ENCODE measurements around the gene SPRED1. TPM values are rescaled to one million over a fixed set of nuclear protein-coding genes. Genes with fewer than 3 reads are reported as not detected.

The SPRED1 gene
- total RNA-seq (10 to 100 TPM in 5 of 9 donors, 1 to 10 TPM in 4; 6.1 to 34.8 (median 10.9) TPM), polyA plus RNA-seq (1 to 10 TPM; 3.3 to 5.6 TPM)
- long read RNA-seq, donor 1, full-length matches to known transcripts, result 11 of 14 reads
- long read RNA-seq, donor 1, partial matches to known transcripts, result 1 of 14 reads
- long read RNA-seq, donor 1, other reads (novel, unspliced or antisense), result 2 of 14 reads
- long read RNA-seq, donor 2, partial matches to known transcripts, result 0 of 2 reads
- long read RNA-seq, donor 2, other reads (novel, unspliced or antisense), result 2 of 2 reads
- long read RNA-seq, donor 3, full-length matches to known transcripts, result 16 of 17 reads
- long read RNA-seq, donor 3, partial matches to known transcripts, result 0 of 17 reads
- long read RNA-seq, donor 3, other reads (novel, unspliced or antisense), result 1 of 17 reads

- peak; percentile 86 to 90 (median 86) for DNase-seq
- ATAC-seq, result peak; percentile 29 to 83 (median 71)
- WGBS, 4 donors, result 0 to 1% (median 1%) methylated on average over 32 to 75 of the region's 75 CpGs
- H3K4me3 ChIP-seq, result peak within 1 kb of the TSS; percentile 78 to 97 (median 85)
- H3K36me3 ChIP-seq, result no peaks in the 10 kb centered on the region
- no peaks in the 10 kb centered on the region for H3K27me3 ChIP-seq
- TF ChIP-seq CTCF (IDR thresholded peaks at IDR 0.05) (no peak), POLR2A (IDR thresholded peaks at IDR 0.05) (no peak)
- intact Hi-C loops (cut with DNase I), result loop anchor here (2.0 to 10.0 kb wide), 15 partner anchors 45 to 250 kb away; no protein-coding TSS in a partner anchor
- peak within 1 kb of the TSS; percentile 96 to 100 (median 99) for H3K27ac ChIP-seq
- H3K9me3 ChIP-seq, result no peaks in the 10 kb centered on the region
- H3K4me1 ChIP-seq, result peaks cover 0 to 41% (median 32%) of the 10 kb centered on the region in 12 donors
Observed at GRCh38 chr15:38252481-38253350, at the start of gene SPRED1. SPRED1 (plus strand) TSS chr15:38252836; CDS start chr15:38253186, 350 bp downstream.

- H3K27ac ChIP-seq, result no peak overlapping the region
- H3K36me3 ChIP-seq, result no peaks in the 10 kb centered on the region
- H3K27me3 ChIP-seq, result no peaks in the 10 kb centered on the region
- intact Hi-C loops (cut with DNase I), result loop anchor here in 2 of 10 donors (5.0 kb wide), 2 partner anchors 47 to 133 kb away; partner anchors contain the start of gene SPRED1 (in 1 of the 2)
- H3K4me3 ChIP-seq, result no peak overlapping the region
- peaks cover 0 to 45% (median 22%) of the 10 kb centered on the region in 12 donors for H3K4me1 ChIP-seq
- WGBS, 4 donors, result 61 to 73% (median 71%) methylated on average over 3 of the region's 3 CpGs
- no peak for ATAC-seq
- no peaks in the 10 kb centered on the region for H3K9me3 ChIP-seq
- TF ChIP-seq CTCF (IDR thresholded peaks at IDR 0.05), result no peak
- TF ChIP-seq POLR2A (IDR thresholded peaks at IDR 0.05), result no peak
- no peak for DNase-seq
Observed at GRCh38 chr15:38205526-38206272, 46.9 kb upstream of the SPRED1 start.

- Histone ChIP-seq H3K9me3 (no peaks in the 10 kb centered on the region), H3K36me3 (no peaks in the 10 kb centered on the region), H3K27ac (peak overlapping the region in 1 of 12 donors; percentile 4), H3K4me1 (peaks cover 0 to 37% (median 17%) of the 10 kb centered on the region in 12 donors), H3K4me3 (no peak overlapping the region), H3K27me3 (no peaks in the 10 kb centered on the region)
- TF ChIP-seq CTCF (IDR thresholded peaks at IDR 0.05) (no peak), POLR2A (IDR thresholded peaks at IDR 0.05) (no peak)
- intact Hi-C loops (cut with DNase I), result loop anchor here in 2 of 10 donors (5.0 kb wide), 2 partner anchors 45 to 135 kb away; partner anchors contain the start of gene SPRED1 (in 1 of the 2)
- WGBS, 4 donors, result 92 to 95% (median 93%) methylated on average over 2 of the region's 2 CpGs
- DNase-seq, result no peak
- ATAC-seq, result no peak
Observed at GRCh38 chr15:38207621-38208020, 45.0 kb upstream of the SPRED1 start.

Data from heart left ventricle (tissue), 16 donors.